ENCODE measurements around the gene ZFP2.

ZFP2 gene

DNA sequence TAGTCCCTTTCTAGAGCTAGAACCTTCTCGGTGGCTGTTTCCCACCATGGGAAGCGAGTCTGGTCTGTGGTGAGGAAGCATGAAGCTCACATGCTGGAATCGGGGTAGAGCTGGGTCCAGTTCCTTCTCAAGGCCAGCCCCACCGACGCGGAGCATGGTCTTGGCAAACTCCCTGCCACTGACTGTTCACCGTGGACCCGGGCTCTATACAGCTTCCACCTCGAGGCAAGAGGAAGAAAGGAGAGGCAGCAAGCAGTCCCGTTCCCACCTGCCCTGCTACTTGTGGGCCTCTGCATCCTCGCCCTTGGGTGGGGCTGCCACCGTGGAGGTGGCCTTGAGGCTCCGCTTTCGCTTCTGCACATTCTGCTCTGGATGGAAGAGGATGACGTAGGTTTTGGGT is 85.7 kb downstream of the ZFP2 start:
- DNase-seq (ENCODE audit: low read depth in 3 of 3): no peak
